ENCODE measurements around the gene TCF12. TPM values are rescaled to one million over a fixed set of nuclear protein-coding genes. Genes with fewer than 3 reads are reported as not detected.

Gene TCF12
- total and polyA plus RNA-seq, 2 of the 8 experiments (the other 6 are each of a cell fraction or from before 2014, with no cell fraction given) = 85.8 to 101 TPM

DNA sequence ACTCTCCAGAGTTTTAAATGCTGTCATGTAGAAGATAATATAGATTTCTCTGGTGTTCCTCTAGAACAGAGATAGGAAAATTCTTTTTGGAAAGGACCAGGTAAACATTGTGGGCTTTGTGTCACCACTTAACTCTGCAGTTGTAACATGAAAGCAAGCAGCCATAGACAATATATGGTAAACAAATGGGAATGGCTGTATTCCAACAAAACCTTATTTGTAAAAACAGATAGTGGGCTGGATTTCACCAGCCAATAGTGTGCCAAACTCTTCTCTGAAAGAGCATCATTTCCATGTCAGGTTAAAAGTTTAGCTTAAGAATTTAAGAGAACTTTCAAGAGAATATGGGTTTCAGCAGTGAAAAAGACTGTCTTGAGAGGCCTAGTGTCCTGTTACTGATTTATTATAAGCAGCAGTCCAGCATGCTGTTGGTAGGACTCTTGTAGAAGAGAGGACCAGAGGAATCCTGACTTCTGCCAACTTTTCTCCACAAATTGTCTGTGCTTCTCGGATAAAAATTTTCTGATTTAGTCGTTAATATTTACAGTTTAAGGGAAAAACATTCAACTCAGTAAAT is 107.7 kb downstream of the TCF12 start:
- Histone ChIP-seq H3K18ac (ENCODE audit: extremely low read depth, low read length) (no peak overlapping the region), H2AFZ (ENCODE audit: low read length) (no peak overlapping the region), H2AK5ac (ENCODE audit: low read depth, low read length) (no peak overlapping the region), H3K23me2 (ENCODE audit: low read depth, low read length) (no peaks in the 10 kb centered on the region), H3K4me3 (ENCODE audit: extremely low read depth in 1 of 4, insufficient read depth in 2 of 4, low read depth in 3 of 4, low read length in 4 of 4) (no peak overlapping the region), H3K36me3 (ENCODE audit: control insufficient read depth in 2 of 4, insufficient read depth in 4 of 4, low read length in 3 of 4) (no peaks in the 10 kb centered on the region; a peak in 2 of 8 replicates), H3K56ac (replicated peaks; ENCODE audit: insufficient read length, low read depth, low read length) (no peak overlapping the region), H2BK5ac (ENCODE audit: low read depth, low read length) (no peak overlapping the region), H2BK15ac (ENCODE audit: low read length) (no peak overlapping the region), H4K91ac (replicated peaks; ENCODE audit: insufficient read length, low read length) (no peak overlapping the region), H3K4me1 (replicated peaks in 1 of 4; ENCODE audit: control insufficient read depth in 3 of 4, insufficient read depth in 4 of 4, low read length in 3 of 4) (peaks cover 0 to 3% (median under 1%) of the 10 kb centered on the region in 4 experiments; a peak in 2 of 7 replicates), H2BK12ac (ENCODE audit: low read depth, low read length) (no peak overlapping the region), H4K20me1 (replicated peaks in 1 of 2; ENCODE audit: control insufficient read depth in 1 of 2, insufficient read depth in 2 of 2, low read length in 2 of 2) (peaks cover 3 to 4% of the 10 kb centered on the region in 2 experiments), H4K8ac (ENCODE audit: extremely low read depth, insufficient read depth, low read length) (no peak overlapping the region), H4K5ac (ENCODE audit: insufficient read length, low read depth, low read length) (no peak overlapping the region), H3K4ac (replicated peaks; ENCODE audit: insufficient read length, low read depth, low read length) (no peak overlapping the region), H2BK20ac (ENCODE audit: low read length) (no peak overlapping the region), H3K14ac (ENCODE audit: insufficient read length) (no peak overlapping the region), H3K27ac (ENCODE audit: low read depth, low read length) (no peak overlapping the region), H3K9ac (replicated peaks in 1 of 4; ENCODE audit: extremely low read depth in 1 of 4, low read depth in 3 of 4, low read length in 3 of 4) (no peak overlapping the region), H3K27me3 (replicated peaks in 1 of 4; ENCODE audit: control insufficient read depth in 3 of 4, extremely low read depth in 1 of 4, insufficient read depth in 3 of 4, low read length in 3 of 4) (no peaks in the 10 kb centered on the region), H2BK120ac (replicated peaks; ENCODE audit: low read depth, low read length) (no peak overlapping the region), H3K23ac (ENCODE audit: insufficient read length) (no peak overlapping the region), H3K79me2 (ENCODE audit: control insufficient read depth in 1 of 2, insufficient read depth in 2 of 2, low read length in 2 of 2) (peaks cover 3 to 95% of the 10 kb centered on the region in 2 experiments), H3K9me3 (ENCODE audit: insufficient read depth in 2 of 2, low read depth in 1 of 2, low read length in 1 of 2) (peaks cover 4% of the 10 kb centered on the region in 2 experiments; a peak in 2 of 4 replicates), H3K79me1 (ENCODE audit: low read depth, low read length) (peaks cover 2% of the 10 kb centered on the region; the same call in 1 of the 2 replicates), H3K4me2 (ENCODE audit: insufficient read depth in 1 of 2, low read depth in 2 of 2, low read length in 2 of 2) (no peak overlapping the region)
- DNase-seq (ENCODE audit: low read depth in 1 of 2, low spot score in 2 of 2) = no peak
- WGBS, 2 experiments (ENCODE audit: extremely low coverage in 1 of 2, insufficient coverage in 1 of 2, insufficient read length in 1 of 2, insufficient replicate concordance in 2 of 2, low coverage in 1 of 2, low lambda C conversion rate in 2 of 2, missing lambda C conversion rate in 1 of 2) = 95% methylated on average over 2 of the region's 2 CpGs; no CpG with 5 or more reads in 1 of the 2 experiments
- ChIA-PET POLR2A (ENCODE audit: partially characterized antibody) (no interaction called here), CTCF (ENCODE audit: partially characterized antibody) (no interaction called here)
- no peak for FAIRE-seq
- TF ChIP-seq TAF7 (optimal IDR thresholded peaks at IDR 0.05; ENCODE audit: borderline replicate concordance, low read depth, low read length) (no peak), KDM4A (IDR thresholded peaks at IDR 0.05; ENCODE audit: low read depth, low read length, severe bottlenecking) (no peak), USF2 (IDR thresholded peaks at IDR 0.05; ENCODE audit: low read length) (no peak), CBX5 (IDR thresholded peaks at IDR 0.05; ENCODE audit: low read depth, low read length) (no peak), CREB1 (IDR thresholded peaks at IDR 0.05) (no peak), POU5F1 (IDR thresholded peaks at IDR 0.05; ENCODE audit: low read depth, low read length) (no peak), HDAC2 (IDR thresholded peaks at IDR 0.05; ENCODE audit: borderline replicate concordance in 1 of 2, low read depth in 2 of 2, low read length in 2 of 2) (no peak), SP2 (IDR thresholded peaks at IDR 0.05; ENCODE audit: low read length) (no peak), SUZ12 (IDR thresholded peaks at IDR 0.05; ENCODE audit: low read length) (no peak), CBX8 (IDR thresholded peaks at IDR 0.05; ENCODE audit: borderline replicate concordance, low read depth, low read length) (no peak), NANOG (IDR thresholded peaks at IDR 0.05; ENCODE audit: insufficient read depth, low read depth, low read length, poor library complexity, severe bottlenecking) (no peak), BACH1 (IDR thresholded peaks at IDR 0.05; ENCODE audit: low read length) (no peak)
